ENCODE measurements around the gene ABHD16A. TPM values are rescaled to one million over a fixed set of nuclear protein-coding genes. Genes with fewer than 3 reads are reported as not detected.
A peak's percentile ranks its signal among the peaks of the same experiment; 100 is the strongest.

ABHD16A gene
- total and polyA plus RNA-seq, 10 donors, result 30.2 to 80.7 (median 64.2) TPM

DNA sequence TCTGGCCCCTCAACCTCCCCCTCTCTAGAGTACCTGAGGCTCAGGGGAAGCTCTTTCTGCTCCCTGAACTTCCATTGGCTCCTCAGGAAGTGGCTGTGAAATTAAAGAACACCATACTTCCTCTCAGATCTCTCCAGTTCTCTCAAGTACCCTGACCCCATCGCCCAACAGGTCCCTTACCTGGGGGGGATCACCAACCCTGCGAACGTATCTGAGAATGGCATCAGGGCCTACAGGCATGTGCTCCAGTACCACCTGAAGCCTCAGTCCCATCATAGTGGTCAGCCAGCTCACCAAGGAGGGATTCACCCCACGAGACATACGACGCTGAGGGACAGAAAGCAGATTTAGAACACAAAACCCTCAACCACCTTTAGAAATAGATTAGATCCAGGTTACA is 62.5 kb downstream of the ABHD16A start:
- H3K9me3 ChIP-seq, result no peaks in the 10 kb centered on the region
- H3K4me1 ChIP-seq, result peaks cover 0 to 12% (median 2%) of the 10 kb centered on the region in 6 donors
- TF ChIP-seq POLR2AphosphoS5 (IDR thresholded peaks at IDR 0.05), result no peak
- no peak for TF ChIP-seq POLR2A (IDR thresholded peaks at IDR 0.05)
- no peak for TF ChIP-seq CTCF (IDR thresholded peaks at IDR 0.05 in 8 of 11, conservative IDR thresholded peaks at IDR 0.05 in 3 of 11)
- 86 to 93% (median 89%) methylated on average over 6 of the region's 6 CpGs for WGBS, 5 donors
- DNase-seq, result no peak
- no peaks in the 10 kb centered on the region for H3K27me3 ChIP-seq (replicated peaks in 1 of 7)
- no peak overlapping the region for H3K4me3 ChIP-seq
- peak overlapping the region in 1 of 8 donors; percentile 46 for H3K27ac ChIP-seq
- H3K36me3 ChIP-seq, result peaks cover 4 to 100% (median 99%) of the 10 kb centered on the region in 6 donors
- intact Hi-C loops (cut with DNase I; ENCODE audit: low total_unique reads), result no loop called here

DNA sequence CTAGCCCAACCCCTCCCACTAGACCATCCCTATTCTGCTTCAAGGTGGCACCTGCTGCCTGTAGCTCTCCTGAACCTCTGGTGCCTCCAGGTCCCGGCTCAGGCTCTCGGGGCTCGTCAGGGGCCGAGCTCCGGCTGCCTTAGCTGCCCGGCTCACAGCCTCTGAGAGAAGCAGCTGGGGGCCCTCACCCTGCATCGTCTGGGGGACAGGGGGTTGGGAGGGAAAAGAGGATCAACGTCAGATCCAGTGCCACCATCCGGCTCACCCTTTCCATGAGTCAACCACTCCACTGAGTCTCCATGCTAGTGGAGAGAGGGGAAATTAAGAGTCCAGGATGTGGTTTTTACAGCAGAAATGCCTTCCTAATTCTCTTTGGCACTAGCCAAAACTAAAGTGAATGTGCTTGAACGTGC is 63.7 kb downstream of the ABHD16A start:
- WGBS, 5 donors, result 51 to 89% (median 76%) methylated on average over 5 to 10 of the region's 10 CpGs
- H3K36me3 ChIP-seq, result peaks cover 4 to 100% (median 99%) of the 10 kb centered on the region in 6 donors
- DNase-seq, result no peak

GRCh38 chr6:31639043-31639442 is 64.1 kb downstream of the ABHD16A start:
- no peak for TF ChIP-seq CTCF (IDR thresholded peaks at IDR 0.05 in 8 of 11, conservative IDR thresholded peaks at IDR 0.05 in 3 of 11)
- TF ChIP-seq POLR2A (IDR thresholded peaks at IDR 0.05), result no peak
- no peak for TF ChIP-seq POLR2AphosphoS5 (IDR thresholded peaks at IDR 0.05)
- Histone ChIP-seq H3K9me3 (no peaks in the 10 kb centered on the region), H3K36me3 (peaks cover 4 to 100% (median 99%) of the 10 kb centered on the region in 6 donors), H3K4me1 (peaks cover 0 to 12% (median 2%) of the 10 kb centered on the region in 6 donors), H3K27me3 (replicated peaks in 1 of 7) (no peaks in the 10 kb centered on the region), H3K4me3 (no peak overlapping the region), H3K27ac (peak overlapping the region in 1 of 8 donors; percentile 46)
- 84 to 94% (median 87%) methylated on average over 8 to 9 of the region's 9 CpGs for WGBS, 5 donors
- intact Hi-C loops (cut with DNase I; ENCODE audit: low total_unique reads), result no loop called here
- no peak for DNase-seq

More for the DNA sequence above, 63.7 kb downstream of the ABHD16A start:
- peak; percentile 4 to 66 (median 36) for TF ChIP-seq POLR2AphosphoS5 (IDR thresholded peaks at IDR 0.05)
- no peak for TF ChIP-seq CTCF (IDR thresholded peaks at IDR 0.05 in 8 of 11, conservative IDR thresholded peaks at IDR 0.05 in 3 of 11)
- no peak for TF ChIP-seq POLR2A (IDR thresholded peaks at IDR 0.05)
- Histone ChIP-seq H3K4me1 (peaks cover 0 to 12% (median 2%) of the 10 kb centered on the region in 6 donors), H3K27ac (peak overlapping the region in 3 of 8 donors; percentile 7 to 46 (median 10)), H3K9me3 (no peaks in the 10 kb centered on the region), H3K4me3 (no peak overlapping the region), H3K27me3 (replicated peaks in 1 of 7) (no peaks in the 10 kb centered on the region)
- intact Hi-C loops (cut with DNase I; ENCODE audit: low total_unique reads), result no loop called here

Small RNAs within 50 kb of the gene (microRNA-seq; reads per million reads assigned to microRNA genes)
- gene MIR4646, result 1.1 to 1.4 (median 1.4) reads per million in 3 donors

Small RNAs within 50 kb of the gene (small RNA-seq; reads per million reads assigned to genes)
- 0 reads per million in 4 donors for gene LY6G6D
- 0 to 0.23 (median 0) reads per million in 4 donors for gene MIR4646
- gene RF00019, result 0 reads per million in 4 donors

Other genes starting within 250 kb of the ABHD16A start
Only the 30 nearest of the 39 such genes appear.
- gene ATP6V1G2, start 156.7 kb downstream of the ABHD16A start, total RNA-seq, result 1 to 10 TPM; 2.0 to 3.7 (median 2.7) TPM
- 1 to 10 TPM; 1.9 to 2.7 (median 2.2) TPM for gene ATP6V1G2, start 156.7 kb downstream of the ABHD16A start, polyA plus RNA-seq
- 10 to 100 TPM; 11.0 to 36.3 (median 19.4) TPM for gene NFKBIL1, start 155.7 kb downstream of the ABHD16A start, total RNA-seq
- 10 to 100 TPM; 16.9 to 24.2 (median 19.3) TPM for gene NFKBIL1, start 155.7 kb downstream of the ABHD16A start, polyA plus RNA-seq
- gene LTA, start 131.0 kb downstream of the ABHD16A start, total RNA-seq, result 10 to 100 TPM in 1 of 7 donors, 1 to 10 TPM in 6; 2.4 to 14.4 (median 5.1) TPM
- gene LTA, start 131.0 kb downstream of the ABHD16A start, polyA plus RNA-seq, result 1 to 10 TPM; 6.8 to 9.2 (median 7.3) TPM
- gene TNF, start 127.8 kb downstream of the ABHD16A start, total RNA-seq, result 10 to 100 TPM in 5 of 7 donors, 1 to 10 TPM in 2; 6.5 to 18.3 (median 11.6) TPM
- gene TNF, start 127.8 kb downstream of the ABHD16A start, polyA plus RNA-seq, result 10 to 100 TPM in 2 of 3 donors, 1 to 10 TPM in 1; 5.5 to 17.3 (median 13.3) TPM
- 100 to 1,000 TPM in 6 of 7 donors, 10 to 100 TPM in 1; 83.0 to 403 (median 162) TPM for gene LTB, start 120.9 kb downstream of the ABHD16A start, total RNA-seq
- 1,000 to 10,000 TPM in 1 of 3 donors, 100 to 1,000 TPM in 2; 804 to 1,256 (median 838) TPM for gene LTB, start 120.9 kb downstream of the ABHD16A start, polyA plus RNA-seq
- 100 to 1,000 TPM; 139 to 268 (median 217) TPM for gene LST1, start 117.0 kb downstream of the ABHD16A start, total RNA-seq
- gene LST1, start 117.0 kb downstream of the ABHD16A start, polyA plus RNA-seq, result 100 to 1,000 TPM; 128 to 214 (median 203) TPM
- 10 to 100 TPM in 6 of 7 donors, 1 to 10 TPM in 1; 7.8 to 28.1 (median 12.1) TPM for gene NCR3, start 110.3 kb downstream of the ABHD16A start, total RNA-seq
- 10 to 100 TPM; 15.9 to 30.3 (median 25.3) TPM for gene NCR3, start 110.3 kb downstream of the ABHD16A start, polyA plus RNA-seq
- gene AIF1, start 88.1 kb downstream of the ABHD16A start, total RNA-seq, result 100 to 1,000 TPM; 258 to 479 (median 310) TPM
- 100 to 1,000 TPM; 258 to 416 (median 312) TPM for gene AIF1, start 88.1 kb downstream of the ABHD16A start, polyA plus RNA-seq
- gene PRRC2A, start 82.6 kb downstream of the ABHD16A start, total RNA-seq, result 100 to 1,000 TPM; 119 to 198 (median 176) TPM
- gene PRRC2A, start 82.6 kb downstream of the ABHD16A start, polyA plus RNA-seq, result 100 to 1,000 TPM in 2 of 3 donors, 10 to 100 TPM in 1; 84.1 to 151 (median 146) TPM
- gene BAG6, start 50.7 kb downstream of the ABHD16A start, total RNA-seq, result 100 to 1,000 TPM; 211 to 328 (median 260) TPM
- gene BAG6, start 50.7 kb downstream of the ABHD16A start, polyA plus RNA-seq, result 100 to 1,000 TPM; 195 to 311 (median 310) TPM
- 1 to 10 TPM in 6 of 7 donors, under 1 TPM in 1; 0.66 to 3.9 (median 2.5) TPM for gene APOM, start 47.4 kb downstream of the ABHD16A start, total RNA-seq
- gene APOM, start 47.4 kb downstream of the ABHD16A start, polyA plus RNA-seq, result 1 to 10 TPM; 4.7 to 9.7 (median 7.5) TPM
- 10 to 100 TPM; 24.1 to 37.4 (median 28.6) TPM for gene C6orf47, start 42.5 kb downstream of the ABHD16A start, total RNA-seq
- 10 to 100 TPM; 12.2 to 22.6 (median 13.4) TPM for gene C6orf47, start 42.5 kb downstream of the ABHD16A start, polyA plus RNA-seq
- 10 to 100 TPM; 12.7 to 21.3 (median 17.4) TPM for gene GPANK1, start 38.3 kb downstream of the ABHD16A start, total RNA-seq
- gene GPANK1, start 38.3 kb downstream of the ABHD16A start, polyA plus RNA-seq, result 10 to 100 TPM; 12.4 to 19.2 (median 14.8) TPM
- 100 to 1,000 TPM; 122 to 294 (median 150) TPM for gene CSNK2B, start 37.2 kb downstream of the ABHD16A start, total RNA-seq
- gene CSNK2B, start 37.2 kb downstream of the ABHD16A start, polyA plus RNA-seq, result 100 to 1,000 TPM; 132 to 163 (median 139) TPM
- gene LY6G5B, start 33.3 kb downstream of the ABHD16A start, total RNA-seq, result 10 to 100 TPM; 11.0 to 25.3 (median 16.3) TPM
- gene LY6G5B, start 33.3 kb downstream of the ABHD16A start, polyA plus RNA-seq, result 1 to 10 TPM; 3.0 to 5.8 (median 3.7) TPM
- 1 to 10 TPM; 3.3 to 7.9 (median 5.8) TPM for gene LY6G5C, start 22.3 kb downstream of the ABHD16A start, total RNA-seq
- gene LY6G5C, start 22.3 kb downstream of the ABHD16A start, polyA plus RNA-seq, result 1 to 10 TPM; 3.3 to 4.3 (median 3.5) TPM
- gene LY6G6F, start 3.5 kb upstream of the ABHD16A start, total RNA-seq, result 1 to 10 TPM; 1.6 to 4.9 (median 2.2) TPM
- gene LY6G6F, start 3.5 kb upstream of the ABHD16A start, polyA plus RNA-seq, result under 1 TPM; 0.11 to 0.68 (median 0.35) TPM
- gene LY6G6D, start 12.0 kb upstream of the ABHD16A start, total RNA-seq, result not detected
- not detected for gene LY6G6D, start 12.0 kb upstream of the ABHD16A start, polyA plus RNA-seq
- gene LY6G6C, start 18.4 kb upstream of the ABHD16A start, total RNA-seq, result under 1 TPM in 2 of 7 donors, not detected in 5; 0.49 to 0.77 TPM
- not detected for gene LY6G6C, start 18.4 kb upstream of the ABHD16A start, polyA plus RNA-seq
- 10 to 100 TPM in 4 of 7 donors, 1 to 10 TPM in 3; 7.9 to 15.1 (median 10.6) TPM for gene MPIG6B, start 20.0 kb upstream of the ABHD16A start, total RNA-seq
- gene MPIG6B, start 20.0 kb upstream of the ABHD16A start, polyA plus RNA-seq, result under 1 TPM; 0.46 to 0.61 (median 0.48) TPM
- gene DDAH2, start 26.0 kb upstream of the ABHD16A start, total RNA-seq, result 100 to 1,000 TPM in 1 of 7 donors, 10 to 100 TPM in 6; 63.0 to 116 (median 72.3) TPM
- 10 to 100 TPM; 67.1 to 84.7 (median 81.0) TPM for gene DDAH2, start 26.0 kb upstream of the ABHD16A start, polyA plus RNA-seq
- gene CLIC1, start 33.2 kb upstream of the ABHD16A start, total RNA-seq, result 100 to 1,000 TPM; 296 to 392 (median 326) TPM
- gene CLIC1, start 33.2 kb upstream of the ABHD16A start, polyA plus RNA-seq, result 100 to 1,000 TPM; 321 to 447 (median 388) TPM
- gene MSH5, start 36.7 kb upstream of the ABHD16A start, total RNA-seq, result 10 to 100 TPM; 20.2 to 35.2 (median 27.6) TPM
- gene MSH5, start 36.7 kb upstream of the ABHD16A start, polyA plus RNA-seq, result 10 to 100 TPM; 11.2 to 26.7 (median 23.1) TPM
- 10 to 100 TPM in 1 of 7 donors, 1 to 10 TPM in 5, not detected in 1; 3.6 to 11.8 (median 5.3) TPM for gene SAPCD1, start 59.3 kb upstream of the ABHD16A start, total RNA-seq
- 10 to 100 TPM in 1 of 3 donors, 1 to 10 TPM in 2; 7.5 to 14.2 (median 8.3) TPM for gene SAPCD1, start 59.3 kb upstream of the ABHD16A start, polyA plus RNA-seq
- gene VWA7, start 74.0 kb upstream of the ABHD16A start, total RNA-seq, result 1 to 10 TPM in 4 of 7 donors, under 1 TPM in 2, not detected in 1; 0.68 to 2.6 (median 1.3) TPM
- 1 to 10 TPM in 1 of 3 donors, under 1 TPM in 2; 0.09 to 1.2 (median 0.11) TPM for gene VWA7, start 74.0 kb upstream of the ABHD16A start, polyA plus RNA-seq
- 10 to 100 TPM; 32.4 to 97.3 (median 62.5) TPM for gene VARS1, start 92.4 kb upstream of the ABHD16A start, total RNA-seq
- gene VARS1, start 92.4 kb upstream of the ABHD16A start, polyA plus RNA-seq, result 10 to 100 TPM; 31.1 to 49.0 (median 38.3) TPM
- gene LSM2, start 103.6 kb upstream of the ABHD16A start, total RNA-seq, result 10 to 100 TPM; 35.9 to 54.4 (median 42.9) TPM
- 10 to 100 TPM; 74.5 to 98.9 (median 80.4) TPM for gene LSM2, start 103.6 kb upstream of the ABHD16A start, polyA plus RNA-seq
- 1 to 10 TPM; 2.6 to 3.7 (median 3.1) TPM for gene HSPA1L, start 112.0 kb upstream of the ABHD16A start, total RNA-seq
- 1 to 10 TPM in 2 of 3 donors, under 1 TPM in 1; 0.93 to 1.9 (median 1.0) TPM for gene HSPA1L, start 112.0 kb upstream of the ABHD16A start, polyA plus RNA-seq
- gene HSPA1A, start 112.2 kb upstream of the ABHD16A start, total RNA-seq, result 100 to 1,000 TPM in 6 of 7 donors, 10 to 100 TPM in 1; 97.7 to 384 (median 127) TPM
- 10 to 100 TPM; 16.4 to 58.5 (median 27.7) TPM for gene HSPA1A, start 112.2 kb upstream of the ABHD16A start, polyA plus RNA-seq
- gene HSPA1B, start 124.4 kb upstream of the ABHD16A start, total RNA-seq, result 100 to 1,000 TPM in 1 of 7 donors, 10 to 100 TPM in 6; 40.4 to 372 (median 48.3) TPM
- gene HSPA1B, start 124.4 kb upstream of the ABHD16A start, polyA plus RNA-seq, result 10 to 100 TPM in 1 of 3 donors, 1 to 10 TPM in 2; 7.4 to 20.6 (median 8.7) TPM